Kidney epithelial cell (primary cell): ENCODE data around the gene PBX1. TPM values are rescaled to one million over a fixed set of nuclear protein-coding genes. Genes with fewer than 3 reads are reported as not detected.

Experiments
- DNase-seq: peaks from one replicate; pipeline ENCODE4 v3.0.0-alpha.2; 2010; ENCODE audit warnings: low read depth
- H3K27me3 ChIP-seq: 2 replicates; pipeline ENCODE4 v1.6.0; 2011; ENCODE audit warnings: low read length; ENCODE audit not compliant: control insufficient read depth, insufficient read depth
- H3K36me3 ChIP-seq: 2 replicates; pipeline ENCODE4 v1.5.1; 2011; ENCODE audit warnings: low read length; ENCODE audit not compliant: control insufficient read depth, insufficient read depth
- H3K4me3 ChIP-seq: 2 replicates; pipeline ENCODE4 v1.5.1; 2011; ENCODE audit warnings: low read depth, mild to moderate bottlenecking, control low read depth, low read length
- CTCF ChIP-seq: IDR thresholded peaks from 2 replicates; pipeline ENCODE4 v1.5.1; 2011; ENCODE audit warnings: mild to moderate bottlenecking, moderate library complexity, low read length, control low read depth, inconsistent platforms; ENCODE audit not compliant: insufficient read depth, poor library complexity, severe bottlenecking
- total RNA-seq: library from RNA; depleted of rRNA; stranded (reverse); fragments of >200 nt; gene quantifications from 2 replicates; pipeline ENCODE4 v1.2.3, GENCODE V29; 2015

Gene PBX1
- total RNA-seq, 1 donor from 2014 or later: 5.7 TPM

- no peak for DNase-seq
- TF ChIP-seq CTCF: no peak
- H3K4me3 ChIP-seq: no peak overlapping the region
Measured at GRCh38 chr1:164562061-164562460, 3.1 kb downstream of the PBX1 start.

GRCh38 chr1:164562511-164562910 lies 3.5 kb downstream of the PBX1 start:
- no peak for TF ChIP-seq CTCF
- peak overlapping the region; percentile 17 for H3K4me3 ChIP-seq
- H3K27me3 ChIP-seq: no peaks in the 10 kb centered on the region
- no peaks in the 10 kb centered on the region for H3K36me3 ChIP-seq
- DNase-seq: no peak

More at GRCh38 chr1:164562061-164562460, 3.1 kb downstream of the PBX1 start:
- Histone ChIP-seq H3K36me3 (no peaks in the 10 kb centered on the region), H3K27me3 (no peaks in the 10 kb centered on the region)

- Histone ChIP-seq H3K27me3 (no peaks in the 10 kb centered on the region), H3K4me3 (peak overlapping the region; percentile 17), H3K36me3 (no peaks in the 10 kb centered on the region)
- no peak for TF ChIP-seq CTCF
- DNase-seq: no peak
Measured at GRCh38 chr1:164562947-164563520, 4.0 kb downstream of the PBX1 start.

GRCh38 chr1:164563721-164564360 lies 4.9 kb downstream of the PBX1 start:
- TF ChIP-seq CTCF: no peak
- no peaks in the 10 kb centered on the region for H3K36me3 ChIP-seq
- no peak for DNase-seq
- no peaks in the 10 kb centered on the region for H3K27me3 ChIP-seq
- no peak overlapping the region for H3K4me3 ChIP-seq

- no peak for TF ChIP-seq CTCF
- H3K4me3 ChIP-seq: no peak overlapping the region
- H3K27me3 ChIP-seq: no peaks in the 10 kb centered on the region
- no peaks in the 10 kb centered on the region for H3K36me3 ChIP-seq
- no peak for DNase-seq
Measured at GRCh38 chr1:164564378-164564777, 5.4 kb downstream of the PBX1 start.

GRCh38 chr1:164565357-164565756 lies 6.4 kb downstream of the PBX1 start:
- Histone ChIP-seq H3K4me3 (no peak overlapping the region), H3K27me3 (no peaks in the 10 kb centered on the region), H3K36me3 (no peaks in the 10 kb centered on the region)
- no peak for TF ChIP-seq CTCF
- no peak for DNase-seq
